ENCODE measurements around the gene APBA2.

APBA2 gene

GRCh38 chr15:29066838-29067237 is 181.1 kb downstream of the APBA2 start:
- no peak for DNase-seq

GRCh38 chr15:29067949-29068348 is 182.2 kb downstream of the APBA2 start:
- DNase-seq = no peak

GRCh38 chr15:29070471-29071231 is 184.9 kb downstream of the APBA2 start:
- no peak for DNase-seq

GRCh38 chr15:29071232-29071881 is 185.6 kb downstream of the APBA2 start:
- no peak for DNase-seq

GRCh38 chr15:29071882-29072273 is 186.1 kb downstream of the APBA2 start:
- DNase-seq = no peak

GRCh38 chr15:29072444-29072843 is 186.7 kb downstream of the APBA2 start:
- no peak for DNase-seq

GRCh38 chr15:29074045-29074444 is 188.3 kb downstream of the APBA2 start:
- DNase-seq = no peak

- DNase-seq = no peak
Observed at GRCh38 chr15:29078541-29078940, 192.8 kb downstream of the APBA2 start.

GRCh38 chr15:29079479-29079878 is 193.7 kb downstream of the APBA2 start:
- no peak for DNase-seq

GRCh38 chr15:29081781-29082180 is 196.0 kb downstream of the APBA2 start:
- DNase-seq = no peak

- no peak for DNase-seq
Observed at GRCh38 chr15:29083161-29083560, 197.4 kb downstream of the APBA2 start.

- DNase-seq = no peak
Observed at GRCh38 chr15:29083858-29084257, 198.1 kb downstream of the APBA2 start.

GRCh38 chr15:29086001-29086400 is 200.2 kb downstream of the APBA2 start:
- no peak for DNase-seq

GRCh38 chr15:29086891-29087290 is 201.1 kb downstream of the APBA2 start:
- no peak for DNase-seq

GRCh38 chr15:29087521-29088285 is 201.9 kb downstream of the APBA2 start:
- DNase-seq = no peak

GRCh38 chr15:29088666-29089065 is 202.9 kb downstream of the APBA2 start:
- no peak for DNase-seq

GRCh38 chr15:29089731-29090616 is 204.2 kb downstream of the APBA2 start:
- peak; percentile 45 for DNase-seq

- DNase-seq = peak; percentile 78
Observed at GRCh38 chr15:29090617-29091466, 205.1 kb downstream of the APBA2 start.

- DNase-seq = no peak
Observed at GRCh38 chr15:29091666-29092065, 205.9 kb downstream of the APBA2 start.

- no peak for DNase-seq
Observed at GRCh38 chr15:29092376-29093064, 206.7 kb downstream of the APBA2 start.

- DNase-seq = no peak
Observed at GRCh38 chr15:29093065-29093435, 207.3 kb downstream of the APBA2 start.
